ENCODE measurements around the gene FGF22.
"Not testable (repeated sequence)": the region's sequence is repeated elsewhere in the genome, so short reads cannot be mapped to it uniquely, and the experiment has no call there.

The FGF22 gene

DNA sequence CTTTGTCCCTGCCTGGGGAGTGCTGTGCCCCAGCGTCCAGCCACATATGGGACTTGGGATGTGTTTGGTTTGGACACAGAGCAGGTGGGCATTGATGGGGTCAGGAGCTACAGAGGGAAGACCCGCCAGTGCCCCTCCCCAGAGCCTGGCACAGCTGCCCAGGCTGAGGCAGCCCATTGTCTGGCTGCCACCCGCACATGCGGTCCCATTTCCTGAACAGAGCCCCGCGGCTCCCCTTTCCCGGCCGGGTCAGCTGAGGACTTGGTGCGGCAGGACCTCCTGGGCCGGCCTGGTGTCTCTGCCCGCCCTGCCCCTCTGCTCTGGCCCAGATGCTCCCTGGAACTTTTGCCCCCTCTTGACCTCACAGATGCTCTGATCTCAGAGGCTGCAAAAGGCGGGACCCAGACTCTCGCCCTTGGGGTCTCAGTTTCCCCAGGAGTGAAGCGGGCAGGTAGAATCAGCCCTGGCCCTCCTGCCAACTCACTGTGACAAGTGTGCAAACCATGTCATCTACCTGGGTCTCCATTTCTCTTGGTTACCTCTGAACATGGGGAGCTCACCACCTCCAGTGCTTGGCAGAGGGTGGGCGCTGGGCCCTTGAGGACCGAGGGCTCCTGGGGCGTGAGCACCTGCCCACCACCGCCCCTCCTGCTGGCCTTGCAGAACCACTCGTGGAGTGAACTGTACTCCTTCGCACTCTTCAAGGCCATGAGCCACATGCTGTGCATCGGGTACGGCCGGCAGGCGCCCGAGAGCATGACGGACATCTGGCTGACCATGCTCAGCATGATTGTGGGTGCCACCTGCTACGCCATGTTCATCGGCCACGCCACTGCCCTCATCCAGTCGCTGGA is 32.2 kb upstream of the FGF22 start:
- DNase-seq (ENCODE audit: low spot score), result no peak

DNA sequence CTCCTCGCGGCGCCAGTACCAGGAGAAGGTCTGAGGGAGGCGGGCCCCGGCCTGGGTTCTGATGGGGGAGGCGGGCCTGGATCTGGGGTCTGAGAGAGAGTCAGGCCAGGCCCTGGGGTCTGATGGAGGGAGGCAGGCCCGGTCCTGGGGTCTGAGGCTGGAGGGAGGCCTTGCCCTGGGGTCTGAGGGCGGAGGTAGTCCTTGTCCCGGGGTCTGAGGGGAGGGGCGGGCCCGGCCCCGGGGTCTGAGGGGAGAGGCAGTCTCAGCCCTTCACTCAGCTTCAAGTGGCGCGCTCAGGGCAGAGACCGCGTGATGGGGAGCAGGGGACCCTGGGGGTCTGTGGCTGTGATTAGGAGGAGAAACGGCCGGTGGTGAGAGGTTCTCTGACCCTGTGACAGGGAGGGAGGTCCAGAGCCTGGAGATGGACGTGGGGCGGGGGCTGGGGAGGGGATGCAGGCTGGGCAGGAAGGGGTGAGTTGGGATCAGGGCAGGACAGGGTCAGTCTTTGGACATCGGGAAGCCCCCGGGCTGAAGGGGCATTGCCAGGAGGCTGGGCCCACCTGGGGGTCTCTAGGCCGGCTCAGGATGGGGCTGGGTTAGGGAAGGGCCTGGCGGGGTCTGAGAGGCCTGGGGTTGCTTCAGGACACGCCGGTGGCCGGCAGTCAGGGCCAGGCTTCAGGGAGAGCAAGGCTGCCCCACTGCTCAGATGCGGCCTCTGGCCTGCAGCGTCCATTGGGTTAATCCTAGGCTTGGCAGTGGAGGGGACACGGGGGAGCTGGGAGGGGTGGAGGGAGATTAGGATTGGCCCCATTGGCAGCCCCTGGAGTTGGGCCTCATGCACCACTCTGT is 31.3 kb upstream of the FGF22 start:
- DNase-seq (ENCODE audit: low spot score), result no peak

DNA sequence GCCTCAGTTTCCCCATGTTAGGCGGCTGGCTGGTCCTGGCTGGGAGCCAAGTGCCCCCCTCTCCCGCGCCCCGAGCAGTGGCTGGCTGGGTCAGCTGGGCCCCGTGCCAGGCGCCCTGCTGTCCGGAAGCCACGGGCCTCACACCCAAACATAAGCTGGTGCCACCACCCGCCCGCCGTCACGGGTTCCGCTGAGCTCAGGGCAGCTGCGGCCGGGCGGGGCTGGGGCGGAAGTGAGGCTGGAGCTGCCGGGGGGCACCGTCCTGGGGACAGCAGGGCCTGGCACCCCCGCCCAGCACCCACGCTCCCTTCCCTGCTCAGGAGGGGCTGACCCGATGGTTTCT is 30.7 kb upstream of the FGF22 start:
- DNase-seq (ENCODE audit: low spot score), result peak; percentile 45

DNA sequence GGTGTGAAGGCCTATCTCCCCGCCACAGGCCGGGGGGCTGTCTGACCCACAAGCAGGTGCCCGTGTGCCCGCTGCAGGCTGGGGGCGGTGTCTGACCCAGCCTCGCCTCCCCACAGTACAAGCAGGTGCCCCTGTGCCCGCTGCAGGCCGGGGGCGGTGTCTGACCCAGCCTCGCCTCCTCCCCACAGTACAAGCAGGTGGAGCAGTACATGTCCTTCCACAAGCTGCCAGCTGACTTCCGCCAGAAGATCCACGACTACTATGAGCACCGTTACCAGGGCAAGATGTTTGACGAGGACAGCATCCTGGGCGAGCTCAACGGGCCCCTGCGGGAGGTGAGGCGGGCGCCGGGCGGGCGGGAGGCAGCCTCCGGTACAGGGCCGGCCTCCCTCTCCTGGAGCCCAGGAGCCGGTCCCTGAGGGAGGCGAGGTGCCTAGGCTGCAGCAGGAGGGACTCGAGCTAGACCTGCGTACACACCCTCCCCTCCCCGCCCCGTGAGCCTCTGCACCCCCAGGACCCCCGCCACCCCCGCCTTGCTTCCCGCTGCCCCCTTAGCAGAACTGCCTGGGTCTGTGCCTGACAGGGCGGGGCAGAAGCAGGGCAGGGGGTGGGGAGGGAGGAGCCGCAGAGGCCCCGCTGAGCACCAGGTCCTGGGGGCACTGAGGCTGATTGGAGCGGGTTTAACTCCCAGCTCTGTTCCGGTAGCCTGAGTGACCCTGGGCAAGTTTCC is 29.4 kb upstream of the FGF22 start:
- DNase-seq (ENCODE audit: low spot score), result no peak

DNA sequence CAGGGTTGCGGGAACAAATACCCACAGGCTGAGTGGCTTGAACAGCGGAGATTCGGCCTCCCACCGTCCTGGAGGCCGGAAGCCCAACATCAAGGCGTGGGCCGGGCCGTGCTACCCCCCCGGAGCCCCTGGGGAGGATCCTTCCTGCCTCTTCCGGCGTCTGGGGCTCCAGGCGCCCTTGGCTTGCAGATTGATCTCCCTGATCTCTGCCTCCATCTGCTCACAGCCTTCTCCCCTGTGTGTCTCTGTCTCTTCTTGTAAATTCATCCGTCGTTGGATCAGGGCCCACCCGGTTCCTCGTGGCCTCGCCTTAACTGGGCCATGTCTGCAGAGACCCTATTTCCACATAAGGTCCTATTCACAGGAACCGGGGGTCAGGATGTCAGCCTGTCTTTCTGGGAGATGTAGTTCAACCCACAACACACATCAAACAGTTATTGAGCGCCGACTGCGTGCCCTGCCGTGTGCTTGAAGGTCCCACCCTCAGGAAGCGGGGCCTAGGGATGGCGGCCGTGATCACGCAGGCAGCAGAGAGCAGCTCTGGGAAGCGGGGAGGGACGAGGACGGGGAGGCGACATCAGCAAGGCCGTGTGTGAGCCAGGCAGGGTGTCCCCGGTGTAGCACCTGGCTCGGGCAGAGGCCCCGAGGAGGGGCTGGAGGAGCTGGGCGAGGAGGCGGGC is 28.7 kb upstream of the FGF22 start:
- DNase-seq (ENCODE audit: low spot score), result no peak

DNA sequence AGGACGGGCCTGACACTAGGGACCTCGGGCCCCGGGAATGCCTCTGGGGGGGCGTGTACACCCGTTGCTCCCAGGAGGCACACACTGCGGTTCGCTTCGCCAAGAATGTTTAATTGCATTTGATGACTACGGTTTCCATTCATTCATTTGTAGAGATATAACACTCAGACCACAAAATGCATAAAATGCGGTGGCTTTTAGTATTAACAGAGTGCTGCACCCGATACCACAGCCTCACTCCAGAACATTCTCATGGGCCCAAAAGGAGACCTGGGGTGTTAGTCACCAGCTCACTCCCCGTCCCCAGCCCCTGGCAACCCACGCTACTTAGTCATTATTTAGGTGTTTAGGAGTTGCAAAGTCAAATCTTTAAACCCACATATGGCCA is 28.2 kb upstream of the FGF22 start:
- DNase-seq (ENCODE audit: low spot score), result no peak

DNA sequence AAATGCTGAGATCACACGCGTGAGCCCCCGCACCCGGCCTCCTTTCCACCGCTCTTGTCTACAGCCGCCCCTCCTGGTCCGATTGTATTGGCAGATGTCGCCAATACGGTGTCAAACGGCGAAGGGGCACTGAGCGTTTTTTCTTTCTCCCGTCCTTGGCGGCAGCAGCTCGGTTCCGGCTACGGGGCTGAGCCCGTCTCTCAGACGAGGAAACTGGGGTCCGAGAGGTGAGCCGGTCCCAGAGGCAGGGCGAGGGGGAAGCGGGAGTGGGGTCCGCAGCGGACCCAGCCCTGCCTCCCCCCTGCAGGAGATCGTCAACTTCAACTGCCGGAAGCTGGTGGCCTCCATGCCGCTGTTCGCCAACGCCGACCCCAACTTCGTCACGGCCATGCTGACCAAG is 26.7 kb upstream of the FGF22 start:
- no peak for DNase-seq (ENCODE audit: low spot score)

DNA sequence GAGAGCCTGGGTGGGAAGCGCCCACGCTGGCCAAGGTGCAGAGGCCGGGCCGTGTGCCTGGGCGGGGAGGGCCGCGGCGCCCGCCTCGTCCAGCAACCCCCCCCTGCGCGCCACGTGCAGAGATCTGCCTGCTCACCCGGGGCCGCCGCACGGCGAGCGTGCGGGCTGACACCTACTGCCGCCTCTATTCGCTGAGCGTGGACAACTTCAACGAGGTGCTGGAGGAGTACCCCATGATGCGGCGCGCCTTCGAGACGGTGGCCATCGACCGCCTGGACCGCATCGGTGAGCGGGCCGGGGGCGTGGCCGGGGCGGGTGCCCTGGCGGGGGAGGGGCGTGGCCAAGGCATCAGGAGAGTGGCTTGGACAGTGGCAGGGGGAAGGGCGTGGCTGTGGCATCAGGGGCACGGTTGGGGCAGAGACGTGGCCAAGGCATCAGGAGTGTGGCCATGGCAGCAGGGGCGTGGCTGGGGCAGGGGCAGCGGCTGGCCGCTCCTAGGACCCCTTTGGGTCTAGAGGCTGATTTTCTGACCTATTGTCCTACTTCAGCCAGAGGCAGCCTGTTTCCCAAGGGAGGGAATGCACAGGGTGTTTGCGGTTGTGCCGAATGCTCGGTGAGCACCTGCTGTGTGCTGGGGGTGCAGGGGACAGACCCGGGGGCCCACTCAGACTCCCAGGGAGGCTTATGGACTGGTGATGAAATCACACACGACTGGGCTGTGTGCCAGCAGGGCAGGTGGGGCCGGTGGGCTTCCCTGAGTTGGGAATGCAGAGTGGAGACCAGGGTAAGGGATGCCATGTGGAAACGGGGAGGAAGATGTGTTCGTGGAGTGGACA is 25.7 kb upstream of the FGF22 start:
- DNase-seq (ENCODE audit: low spot score), result no peak

DNA sequence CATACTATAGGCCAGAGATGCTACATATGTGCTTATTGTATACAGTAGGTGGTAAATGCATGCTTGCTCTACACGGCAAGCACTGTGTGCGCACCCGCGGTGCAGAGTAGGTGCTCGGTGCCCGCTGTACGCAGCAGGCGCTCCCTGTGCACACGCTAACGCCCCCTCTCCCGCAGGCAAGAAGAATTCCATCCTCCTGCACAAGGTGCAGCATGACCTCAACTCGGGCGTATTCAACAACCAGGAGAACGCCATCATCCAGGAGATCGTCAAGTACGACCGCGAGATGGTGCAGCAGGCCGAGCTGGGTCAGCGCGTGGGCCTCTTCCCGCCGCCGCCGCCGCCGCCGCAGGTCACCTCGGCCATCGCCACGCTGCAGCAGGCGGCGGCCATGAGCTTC is 24.1 kb upstream of the FGF22 start:
- DNase-seq (ENCODE audit: low spot score), result no peak

DNA sequence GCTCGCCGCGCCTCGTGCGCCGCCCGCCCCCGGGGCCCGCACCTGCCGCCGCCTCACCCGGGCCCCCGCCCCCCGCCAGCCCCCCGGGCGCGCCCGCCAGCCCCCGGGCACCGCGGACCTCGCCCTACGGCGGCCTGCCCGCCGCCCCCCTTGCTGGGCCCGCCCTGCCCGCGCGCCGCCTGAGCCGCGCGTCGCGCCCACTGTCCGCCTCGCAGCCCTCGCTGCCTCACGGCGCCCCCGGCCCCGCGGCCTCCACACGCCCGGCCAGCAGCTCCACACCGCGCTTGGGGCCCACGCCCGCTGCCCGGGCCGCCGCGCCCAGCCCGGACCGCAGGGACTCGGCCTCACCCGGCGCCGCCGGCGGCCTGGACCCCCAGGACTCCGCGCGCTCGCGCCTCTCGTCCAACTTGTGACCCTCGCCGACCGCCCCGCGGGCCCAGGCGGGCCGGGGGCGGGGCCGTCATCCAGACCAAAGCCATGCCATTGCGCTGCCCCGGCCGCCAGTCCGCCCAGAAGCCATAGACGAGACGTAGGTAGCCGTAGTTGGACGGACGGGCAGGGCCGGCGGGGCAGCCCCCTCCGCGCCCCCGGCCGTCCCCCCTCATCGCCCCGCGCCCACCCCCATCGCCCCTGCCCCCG is 23.5 kb upstream of the FGF22 start:
- DNase-seq (ENCODE audit: low spot score), result no peak

DNA sequence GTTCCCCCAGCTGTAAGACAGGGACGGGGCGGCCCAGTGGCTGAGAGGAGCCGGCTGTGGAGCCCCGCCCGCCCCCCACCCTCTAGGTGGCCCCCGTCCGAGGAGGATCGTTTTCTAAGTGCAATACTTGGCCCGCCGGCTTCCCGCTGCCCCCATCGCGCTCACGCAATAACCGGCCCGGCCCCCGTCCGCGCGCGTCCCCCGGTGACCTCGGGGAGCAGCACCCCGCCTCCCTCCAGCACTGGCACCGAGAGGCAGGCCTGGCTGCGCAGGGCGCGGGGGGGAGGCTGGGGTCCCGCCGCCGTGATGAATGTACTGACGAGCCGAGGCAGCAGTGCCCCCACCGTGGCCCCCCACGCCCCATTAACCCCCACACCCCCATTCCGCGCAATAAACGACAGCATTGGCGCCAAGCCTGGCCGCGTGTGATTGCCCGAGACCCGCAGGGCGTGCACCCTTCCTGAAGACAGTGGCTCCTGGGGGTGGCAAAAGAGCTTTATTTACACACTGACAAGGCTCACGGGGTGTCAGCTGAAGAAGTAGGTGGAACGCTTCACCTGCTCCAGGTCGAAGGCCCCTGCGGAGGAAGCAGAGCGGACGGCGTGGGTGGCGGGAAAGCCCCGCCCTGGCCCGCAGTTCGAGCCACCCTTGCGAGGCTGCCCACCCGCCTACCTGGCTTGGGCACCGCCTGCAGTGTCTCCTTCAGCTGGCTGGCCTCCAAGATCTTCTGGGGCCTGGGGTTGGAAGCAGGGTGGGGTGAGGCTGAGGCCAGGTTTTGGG is 22.7 kb upstream of the FGF22 start:
- DNase-seq (ENCODE audit: low spot score), result no peak

DNA sequence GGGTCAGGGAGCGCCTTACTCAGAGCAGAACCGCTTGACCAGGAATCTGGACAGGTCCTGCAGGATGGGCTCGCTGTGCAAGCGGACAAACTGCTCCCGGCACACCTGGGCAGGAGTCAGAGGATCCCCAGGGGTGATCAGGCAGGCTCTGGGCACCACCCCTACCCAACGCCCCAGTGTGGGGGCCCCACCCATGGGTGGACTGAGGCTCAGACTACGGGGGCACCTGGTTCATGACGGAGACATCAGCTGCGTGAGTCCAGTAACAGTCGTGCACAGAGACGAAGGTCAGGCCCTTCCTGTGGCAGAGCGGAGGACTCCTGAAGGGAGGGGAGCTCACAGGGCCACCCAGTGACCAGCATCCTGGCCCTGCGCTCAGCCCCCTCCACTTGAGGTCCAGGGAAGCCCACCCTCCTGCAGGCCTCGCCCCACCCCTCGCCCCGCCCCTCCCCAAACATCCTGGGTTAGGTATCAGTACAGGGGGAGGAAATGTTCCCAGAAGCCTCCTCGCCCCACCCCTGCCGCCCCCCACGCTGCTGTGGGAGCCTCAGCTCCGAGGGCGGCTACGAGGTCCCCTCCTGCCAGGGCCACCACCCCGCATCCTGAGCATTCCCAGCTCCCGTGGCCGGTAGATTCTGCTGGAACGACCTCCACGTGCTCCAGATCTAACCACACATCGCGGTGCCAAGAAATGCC is 22.0 kb upstream of the FGF22 start:
- no peak for DNase-seq (ENCODE audit: low spot score)

DNA sequence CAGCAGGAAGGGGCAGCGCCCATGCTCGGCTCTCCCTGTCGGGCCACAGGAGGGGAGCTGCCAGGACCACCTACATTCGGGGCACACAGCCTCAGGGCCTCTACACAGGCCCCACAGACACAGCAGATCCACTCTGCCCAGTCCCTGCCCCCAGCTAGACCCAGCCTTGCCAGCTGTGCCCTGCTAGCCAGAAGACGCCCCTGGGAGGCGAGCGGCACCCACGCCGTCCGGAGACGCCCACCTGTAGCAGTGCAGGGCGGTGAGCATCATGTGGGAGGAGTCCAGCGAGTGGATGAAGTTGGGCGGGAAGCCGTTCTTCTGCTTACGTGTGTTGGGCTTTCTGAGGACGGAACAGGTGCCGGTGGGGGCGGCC is 21.4 kb upstream of the FGF22 start:
- no peak for DNase-seq (ENCODE audit: low spot score)

DNA sequence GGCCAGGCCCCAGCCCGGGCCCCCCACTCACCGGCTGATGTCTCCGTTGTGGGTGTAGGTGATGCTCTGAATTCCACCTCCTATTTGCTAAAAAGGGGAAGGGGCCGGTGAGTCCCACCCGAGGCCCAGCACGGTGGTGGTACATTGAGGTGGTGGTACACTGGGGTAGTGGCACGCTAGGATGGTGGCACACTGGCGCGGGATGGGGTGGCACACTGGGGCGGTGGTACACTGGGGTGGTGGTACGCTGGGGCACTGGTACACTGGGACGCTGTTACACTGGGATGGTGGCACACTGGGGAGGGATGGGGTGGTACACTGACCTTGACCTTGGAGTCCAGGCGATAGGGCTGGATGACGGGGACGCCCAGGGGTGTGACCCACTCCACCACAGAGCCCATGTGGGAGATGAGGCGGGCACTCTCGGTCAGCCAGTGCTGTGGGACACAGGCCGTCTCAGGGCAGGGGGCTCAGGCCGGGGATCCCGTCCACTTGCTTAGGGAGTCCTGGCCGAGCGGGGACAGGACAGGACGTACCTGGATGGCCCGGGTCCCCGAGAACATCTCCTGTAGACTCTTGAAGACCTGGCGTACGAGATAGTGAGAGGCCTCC is 20.9 kb upstream of the FGF22 start:
- no peak for DNase-seq (ENCODE audit: low spot score)

DNA sequence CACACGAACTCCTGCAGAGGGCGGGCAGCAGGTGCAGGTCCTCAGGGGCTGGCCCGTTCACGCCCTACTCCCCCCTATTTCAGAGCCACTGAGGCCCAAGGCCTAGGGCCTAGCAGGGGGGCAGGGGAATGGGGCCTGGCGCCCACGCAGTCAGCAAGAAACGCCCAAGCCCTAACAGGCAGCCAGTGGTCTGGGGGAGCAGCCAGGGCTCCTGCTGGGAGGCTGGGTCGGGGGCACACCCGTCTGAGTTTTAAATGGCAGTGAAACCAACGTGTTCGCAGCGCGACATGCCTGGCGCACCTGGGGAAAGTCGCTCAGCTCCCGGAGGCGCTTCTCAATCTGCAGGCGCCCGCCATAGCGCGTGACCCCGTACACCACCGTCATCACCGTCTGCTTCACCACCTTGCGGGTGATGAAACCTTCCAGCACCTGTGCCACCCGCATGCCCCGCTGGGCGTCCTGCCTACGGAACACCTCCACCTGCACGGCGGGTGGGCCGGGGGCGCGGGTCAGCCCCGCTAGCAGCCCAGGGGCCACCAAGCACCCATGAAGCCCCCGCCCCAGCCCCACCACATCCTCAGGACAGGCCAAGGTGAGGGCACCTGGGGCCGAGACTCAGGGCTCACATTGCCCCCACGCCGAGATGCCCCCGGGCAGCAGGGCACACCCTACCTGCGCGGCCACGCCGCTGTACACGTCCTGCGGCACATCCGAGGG is 20.2 kb upstream of the FGF22 start:
- DNase-seq (ENCODE audit: low spot score), result no peak

DNA sequence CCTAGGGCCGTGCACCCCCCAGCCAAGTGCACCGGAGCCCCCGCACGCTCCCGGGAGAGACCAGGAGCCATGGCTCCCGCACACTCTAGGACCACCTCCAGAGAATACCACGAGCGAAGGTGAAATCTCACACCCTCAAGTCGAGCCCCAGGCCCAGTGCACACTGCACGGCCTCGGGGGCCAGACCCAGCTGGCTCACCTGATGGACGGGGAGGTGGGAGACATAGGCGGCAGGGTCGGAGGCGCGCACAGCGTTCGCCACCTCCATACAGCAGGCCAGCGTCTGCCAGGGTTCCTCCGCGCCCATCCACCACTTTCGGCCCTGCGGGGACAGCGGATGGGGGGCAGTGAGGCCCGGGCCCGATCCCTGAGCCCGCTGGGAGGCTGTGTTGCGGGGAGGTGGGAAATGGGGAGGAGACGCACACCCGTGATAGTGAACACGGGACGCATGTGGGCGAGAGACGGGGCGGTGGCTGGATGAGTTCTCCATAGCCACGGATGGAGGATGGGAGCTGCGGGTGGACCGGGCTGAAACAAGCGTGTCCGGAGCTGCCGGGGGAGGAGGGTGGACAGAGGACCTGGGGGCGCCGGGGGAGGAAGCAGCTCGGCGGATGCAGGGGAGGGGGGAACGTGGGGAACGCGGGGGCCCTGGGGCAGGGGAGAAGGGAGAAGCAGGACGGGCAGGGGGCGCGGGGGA is 19.4 kb upstream of the FGF22 start:
- DNase-seq (ENCODE audit: low spot score), result no peak

DNA sequence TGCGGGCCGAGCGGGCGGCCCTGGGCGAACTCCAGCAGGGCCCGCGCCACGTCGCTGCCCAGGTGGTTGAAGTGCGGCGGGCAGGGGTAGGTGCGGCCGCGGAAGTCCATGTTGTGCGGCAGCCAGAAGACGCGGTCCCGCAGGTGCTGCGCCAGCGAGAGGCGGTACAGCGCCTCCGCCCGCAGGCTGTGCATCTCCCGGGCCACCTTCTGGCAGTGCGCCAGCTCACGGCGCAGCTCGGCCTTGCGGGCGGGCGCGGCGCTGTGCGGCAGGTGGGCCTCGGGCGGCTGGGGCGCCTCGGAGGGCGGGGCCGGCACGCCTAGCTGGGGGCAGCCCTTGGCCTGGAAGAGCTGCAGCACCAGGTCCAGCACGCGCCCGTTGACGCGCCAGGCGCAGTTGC is 18.5 kb upstream of the FGF22 start:
- DNase-seq (ENCODE audit: low spot score), result not testable (repeated sequence)

DNA sequence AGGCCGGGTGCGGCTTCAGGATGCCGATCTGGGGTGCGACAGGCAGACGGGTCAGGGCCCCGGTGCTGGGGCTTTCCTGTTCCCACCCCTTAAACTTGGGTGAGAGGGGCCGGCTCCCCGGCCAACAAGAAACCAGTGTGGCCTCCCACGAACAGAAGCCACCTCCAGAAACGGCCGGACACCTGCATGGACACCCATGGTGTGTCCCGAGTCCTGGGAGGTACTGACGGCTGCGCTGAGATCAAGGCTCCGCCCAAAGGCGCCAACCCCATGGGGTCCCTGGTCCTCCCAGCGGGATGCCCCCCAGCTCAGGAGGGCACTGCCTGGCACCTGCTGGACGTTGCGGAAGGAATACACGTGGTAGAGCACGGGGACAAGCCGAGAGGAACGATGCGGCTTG is 17.9 kb upstream of the FGF22 start:
- DNase-seq (ENCODE audit: low spot score), result no peak
